ENCODE measurements around the gene LARP4.
"Not testable (repeated sequence)": the region's sequence is repeated elsewhere in the genome, so short reads cannot be mapped to it uniquely, and the experiment has no call there.

Gene LARP4

DNA sequence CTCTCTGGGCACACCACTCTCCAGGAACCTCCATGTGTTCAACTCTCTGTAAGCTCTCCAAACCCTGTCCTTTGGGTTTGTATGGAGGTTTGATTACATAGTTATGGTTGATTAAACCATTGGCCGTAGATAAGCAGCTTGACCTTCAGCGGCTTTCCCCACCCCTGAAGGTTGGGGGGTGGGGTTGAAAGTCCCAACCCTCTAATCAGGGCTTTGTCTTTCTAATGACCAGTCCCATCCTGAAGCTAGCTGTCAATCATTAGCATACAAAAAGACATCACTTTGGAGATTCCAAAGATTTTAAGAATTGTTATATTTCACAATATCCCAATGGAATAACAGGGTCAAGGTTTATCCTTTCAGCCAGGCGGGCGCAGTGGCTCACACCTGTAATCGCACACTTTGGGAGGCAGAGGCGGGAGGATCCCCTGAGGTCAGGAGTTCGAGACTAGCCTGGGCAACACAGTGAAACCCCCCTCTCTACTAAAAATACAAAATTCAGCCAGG lies 12.7 kb upstream of the LARP4 start:
- H3K27ac Mint-ChIP-seq = no peak overlapping the region
- no peaks in the 10 kb centered on the region for H3K27me3 Mint-ChIP-seq
- no peaks in the 10 kb centered on the region for H3K36me3 Mint-ChIP-seq (ENCODE audit: low read depth)
- no peaks in the 10 kb centered on the region for H3K4me1 Mint-ChIP-seq (ENCODE audit: low read depth)
- no peaks in the 10 kb centered on the region for H3K9me3 Mint-ChIP-seq
- no peak overlapping the region for H3K4me3 Mint-ChIP-seq
- no peak for DNase-seq

DNA sequence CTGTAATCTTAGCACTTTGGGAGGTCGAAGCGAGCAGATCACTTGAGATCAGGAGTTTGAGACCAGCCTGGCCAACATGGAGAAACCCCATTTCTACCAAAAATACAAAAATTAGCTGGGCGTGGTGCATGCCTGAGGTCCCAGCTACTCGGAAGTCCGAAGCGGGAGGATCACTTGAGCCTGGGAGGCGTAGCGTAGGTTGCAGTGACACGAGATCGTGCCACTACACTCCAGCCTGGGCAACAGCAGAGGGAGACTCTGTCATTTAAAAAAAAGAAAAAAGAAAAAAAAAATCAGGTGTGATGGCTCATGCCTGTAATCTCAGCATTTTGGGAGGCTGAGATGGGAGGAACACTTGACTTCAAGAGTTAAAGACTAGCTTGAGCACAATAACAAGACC lies 11.9 kb upstream of the LARP4 start:
- DNase-seq; H3K4me1 Mint-ChIP-seq (ENCODE audit: low read depth); H3K27ac Mint-ChIP-seq; H3K27me3 Mint-ChIP-seq; H3K4me3 Mint-ChIP-seq; H3K36me3 Mint-ChIP-seq (ENCODE audit: low read depth); H3K9me3 Mint-ChIP-seq: not testable (repeated sequence)

DNA sequence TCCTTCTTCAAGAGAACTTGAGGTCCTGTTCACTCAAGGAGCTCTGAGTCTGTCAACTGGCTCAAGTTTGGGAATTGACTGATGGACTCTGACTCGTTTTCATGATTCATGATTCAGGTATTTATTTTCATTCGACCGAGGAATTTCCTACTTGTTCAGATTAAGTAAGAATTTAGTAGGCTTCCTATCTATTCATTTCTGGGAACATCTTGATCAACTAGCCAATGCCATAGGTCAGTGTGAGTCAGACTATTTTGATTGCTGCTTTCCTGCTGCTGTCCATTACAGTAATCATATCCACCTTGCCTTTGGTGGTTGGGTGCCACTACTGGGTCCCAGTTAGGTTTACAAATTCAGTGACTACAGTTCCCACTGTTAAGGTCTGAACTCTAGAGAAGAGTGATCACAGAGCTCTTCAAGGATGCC lies 10.4 kb upstream of the LARP4 start:
- DNase-seq = no peak
- no peak overlapping the region for H3K4me3 Mint-ChIP-seq
- H3K4me1 Mint-ChIP-seq (ENCODE audit: low read depth) = no peaks in the 10 kb centered on the region
- H3K27me3 Mint-ChIP-seq = no peaks in the 10 kb centered on the region
- no peaks in the 10 kb centered on the region for H3K36me3 Mint-ChIP-seq (ENCODE audit: low read depth)
- H3K27ac Mint-ChIP-seq = no peak overlapping the region
- H3K9me3 Mint-ChIP-seq = no peaks in the 10 kb centered on the region

DNA sequence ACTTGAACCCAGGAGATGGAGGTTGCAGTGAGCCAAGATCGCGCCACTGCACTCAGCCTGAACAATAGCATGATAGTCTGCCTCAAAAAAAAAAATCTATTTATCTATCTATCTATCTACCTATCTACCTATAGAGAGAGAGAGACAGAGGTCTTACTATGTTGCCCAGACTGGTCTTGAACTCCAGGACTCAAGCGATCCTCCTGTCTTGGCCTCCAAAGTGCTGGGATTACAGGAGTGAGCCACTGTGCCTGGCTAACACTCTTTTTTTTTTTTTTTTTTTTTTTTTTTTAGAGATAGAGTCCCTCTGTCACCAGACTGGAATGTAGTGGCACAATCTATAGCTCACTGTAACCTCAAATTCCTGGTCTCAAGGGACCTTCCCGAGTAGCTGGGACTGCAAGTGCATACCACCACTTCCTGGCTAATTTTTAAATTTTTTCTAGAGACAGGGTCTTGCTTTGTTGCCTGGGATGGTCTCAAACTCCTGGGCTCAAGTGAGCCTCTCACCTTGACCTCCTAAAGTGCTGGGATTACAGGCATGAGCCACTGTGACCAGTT lies 6.1 kb upstream of the LARP4 start:
- H3K9me3 Mint-ChIP-seq = no peaks in the 10 kb centered on the region
- no peak for DNase-seq
- peaks cover 3% of the 10 kb centered on the region for H3K4me1 Mint-ChIP-seq (ENCODE audit: low read depth)
- H3K27ac Mint-ChIP-seq = no peak overlapping the region
- H3K4me3 Mint-ChIP-seq = no peak overlapping the region
- H3K36me3 Mint-ChIP-seq (ENCODE audit: low read depth) = no peaks in the 10 kb centered on the region
- H3K27me3 Mint-ChIP-seq = peaks cover 5% of the 10 kb centered on the region

DNA sequence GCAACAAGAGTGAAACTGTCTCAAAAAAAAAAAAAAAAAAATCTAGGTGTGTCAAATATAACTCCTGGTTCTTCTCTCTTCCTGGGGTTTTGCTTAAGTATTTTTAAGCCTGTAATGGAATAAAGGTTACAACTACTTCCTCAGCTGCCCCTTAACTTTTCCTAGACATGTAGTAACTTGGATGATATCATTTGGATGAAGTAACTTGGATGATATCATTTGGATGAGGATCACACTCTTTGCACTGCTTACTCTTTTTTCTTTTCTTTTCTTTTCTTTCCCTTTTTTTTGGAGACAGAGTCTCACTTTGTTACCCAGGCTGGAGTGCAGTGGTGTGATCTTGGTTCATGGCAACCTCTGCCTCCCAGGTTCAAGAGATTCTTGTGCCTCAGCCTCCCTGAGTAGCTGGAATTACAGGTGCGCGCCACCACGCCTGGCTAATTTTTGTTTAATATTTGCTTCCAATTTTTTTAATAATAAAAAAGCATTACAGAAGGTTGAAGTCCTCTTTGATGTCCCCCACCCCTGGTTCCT lies 3.5 kb upstream of the LARP4 start:
- Mint-ChIP-seq H3K9me3 (no peaks in the 10 kb centered on the region), H3K4me3 (no peak overlapping the region), H3K36me3 (ENCODE audit: low read depth) (peaks cover 15% of the 10 kb centered on the region), H3K4me1 (ENCODE audit: low read depth) (peaks cover 10% of the 10 kb centered on the region), H3K27me3 (peaks cover 5% of the 10 kb centered on the region), H3K27ac (no peak overlapping the region)
- no peak for DNase-seq

DNA sequence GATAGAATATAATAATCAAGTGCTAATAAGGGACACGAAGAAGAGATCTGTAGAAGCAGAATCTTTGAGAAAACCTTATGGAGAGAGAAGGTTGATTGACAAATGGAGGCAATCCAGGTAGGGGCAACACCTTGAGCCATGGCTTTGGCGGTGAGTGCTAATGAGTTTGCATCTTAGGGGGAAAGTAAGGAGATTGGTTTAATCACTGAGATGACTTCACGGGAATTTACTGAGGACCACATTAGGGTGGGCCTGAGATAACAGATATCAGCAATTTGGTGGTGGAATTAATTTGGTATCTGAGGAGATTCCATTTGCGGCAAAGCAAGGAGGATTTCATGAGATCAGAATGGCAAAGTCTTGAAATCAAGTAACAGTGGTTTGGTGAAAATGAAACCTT lies 1.8 kb upstream of the LARP4 start:
- Mint-ChIP-seq H3K9me3 (no peaks in the 10 kb centered on the region), H3K4me3 (no peak overlapping the region), H3K36me3 (ENCODE audit: low read depth) (peaks cover 32% of the 10 kb centered on the region), H3K27ac (no peak overlapping the region), H3K27me3 (peaks cover 5% of the 10 kb centered on the region), H3K4me1 (ENCODE audit: low read depth) (peaks cover 27% of the 10 kb centered on the region)
- no peak for DNase-seq

DNA sequence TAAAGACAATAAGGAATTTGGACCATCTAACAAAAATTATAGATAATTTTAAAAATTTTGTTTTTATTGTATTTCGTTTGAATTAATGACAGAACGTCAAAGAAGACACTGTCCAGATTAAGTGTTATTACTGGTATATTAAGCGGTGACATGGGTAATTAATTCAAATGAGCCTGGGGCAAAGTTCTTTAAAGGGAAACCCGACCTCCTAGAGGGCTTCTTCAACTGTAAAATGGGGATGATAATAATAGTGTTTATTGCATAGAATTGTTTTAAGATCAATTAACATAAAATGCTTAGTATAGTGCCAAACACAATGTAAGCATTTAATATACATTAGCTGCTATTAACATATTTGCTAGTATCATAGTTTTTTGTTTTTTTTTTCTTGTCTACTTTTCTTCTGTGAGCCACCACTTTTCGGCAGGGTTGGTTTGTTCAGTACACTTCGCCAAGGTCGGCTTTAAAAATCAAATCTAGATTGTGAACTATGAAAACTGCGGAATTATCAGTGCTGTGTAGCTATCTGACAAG lies 514 bp upstream of the LARP4 start:
- H3K4me3 Mint-ChIP-seq = peak overlapping the region; percentile 96
- H3K4me1 Mint-ChIP-seq (ENCODE audit: low read depth) = peaks cover 33% of the 10 kb centered on the region
- no peak for DNase-seq
- H3K36me3 Mint-ChIP-seq (ENCODE audit: low read depth) = peaks cover 39% of the 10 kb centered on the region
- H3K27ac Mint-ChIP-seq = peak overlapping the region; percentile 98
- no peaks in the 10 kb centered on the region for H3K9me3 Mint-ChIP-seq
- H3K27me3 Mint-ChIP-seq = peaks cover 5% of the 10 kb centered on the region

DNA sequence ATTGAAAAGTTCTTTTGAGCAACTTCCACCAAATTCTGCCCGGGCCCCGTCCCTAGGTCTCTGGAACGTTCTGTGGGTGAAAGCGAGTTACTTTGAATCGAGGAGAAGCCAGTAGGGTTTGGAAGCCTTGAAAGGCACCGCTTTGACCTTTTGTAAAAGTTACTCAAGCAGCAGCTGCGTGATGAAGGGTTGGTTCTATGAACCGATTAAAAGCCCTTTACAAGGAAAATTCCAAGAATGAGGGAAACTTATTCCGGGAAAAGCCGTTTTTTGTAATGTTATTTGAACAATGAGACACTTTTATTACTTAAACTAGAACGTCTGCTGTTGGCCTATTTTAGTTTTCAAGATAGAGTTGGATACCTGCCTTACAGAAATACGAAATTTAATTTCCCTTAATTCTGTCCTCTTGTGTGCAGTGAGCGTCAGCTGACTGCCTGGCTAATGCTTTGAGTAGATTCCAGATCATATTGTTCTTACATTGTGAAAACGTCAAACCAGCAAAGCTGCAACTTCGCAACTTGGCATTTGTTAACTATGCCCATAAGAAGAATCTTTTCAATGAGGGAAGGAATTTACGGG lies 906 bp downstream of the LARP4 start:
- H3K4me1 Mint-ChIP-seq (ENCODE audit: low read depth) = peaks cover 34% of the 10 kb centered on the region
- no peak for DNase-seq
- no peaks in the 10 kb centered on the region for H3K9me3 Mint-ChIP-seq
- peak overlapping the region; percentile 98 for H3K27ac Mint-ChIP-seq
- H3K4me3 Mint-ChIP-seq = peak overlapping the region; percentile 96
- peaks cover under 1% of the 10 kb centered on the region for H3K27me3 Mint-ChIP-seq
- peaks cover 43% of the 10 kb centered on the region for H3K36me3 Mint-ChIP-seq (ENCODE audit: low read depth)

DNA sequence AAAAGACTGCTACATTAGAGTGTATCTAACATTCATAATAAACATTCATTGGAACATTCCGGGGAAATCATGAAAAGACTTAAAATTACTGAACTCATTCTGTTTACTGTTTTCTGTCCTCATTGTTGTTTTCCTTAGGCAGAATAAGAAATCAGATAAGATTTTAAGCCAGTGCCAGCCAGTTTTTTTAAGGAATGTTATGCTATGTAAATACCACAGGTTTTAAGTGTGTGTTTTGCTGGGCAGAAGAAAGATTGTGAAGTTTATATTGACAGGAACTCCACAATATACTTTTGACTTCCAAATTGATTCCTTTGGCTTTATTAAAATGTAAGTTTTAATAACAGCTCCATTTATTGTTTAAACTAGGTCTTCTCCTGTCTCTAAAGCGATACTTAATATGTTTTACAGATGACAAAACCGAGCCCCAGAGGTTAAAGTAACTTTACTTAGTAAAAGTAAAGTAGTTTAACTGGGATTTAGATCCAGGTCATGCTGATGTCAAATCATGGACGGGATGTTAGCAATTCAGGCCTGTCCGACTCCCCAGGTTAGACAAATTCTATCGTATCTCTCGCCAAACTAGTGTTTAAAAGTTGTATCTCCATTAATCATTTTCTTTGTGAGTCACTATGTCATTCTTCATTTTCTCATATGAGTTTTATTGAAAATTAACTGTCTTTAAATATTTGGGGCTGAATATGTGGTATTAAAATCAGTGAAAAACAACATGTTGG lies 1.7 kb downstream of the LARP4 start:
- H3K9me3 Mint-ChIP-seq = no peaks in the 10 kb centered on the region
- H3K27ac Mint-ChIP-seq = peak overlapping the region; percentile 98
- no peak for DNase-seq
- H3K27me3 Mint-ChIP-seq = no peaks in the 10 kb centered on the region
- H3K4me1 Mint-ChIP-seq (ENCODE audit: low read depth) = peaks cover 36% of the 10 kb centered on the region
- H3K36me3 Mint-ChIP-seq (ENCODE audit: low read depth) = peaks cover 43% of the 10 kb centered on the region
- H3K4me3 Mint-ChIP-seq = peak overlapping the region; percentile 96

DNA sequence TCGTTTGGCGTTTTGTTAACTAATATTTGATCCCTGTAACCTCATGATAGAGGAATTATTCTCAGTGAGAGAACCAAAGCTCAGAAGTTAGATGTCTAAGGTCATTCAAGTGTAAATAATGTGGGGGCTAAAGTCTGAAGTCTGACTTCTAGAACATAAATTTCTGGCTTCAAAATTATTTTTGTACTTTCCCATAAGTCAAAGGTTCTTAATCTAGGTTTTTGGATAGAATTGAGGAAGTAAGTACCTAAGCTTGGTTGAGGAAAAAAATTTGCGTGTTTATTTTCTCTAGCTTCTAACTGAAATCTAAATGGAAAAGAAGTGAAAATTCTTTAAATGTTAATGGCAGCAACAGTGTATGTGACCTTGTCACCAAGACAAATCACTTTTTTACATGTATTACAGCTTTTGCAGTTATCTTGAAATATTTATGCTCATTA lies 2.3 kb downstream of the LARP4 start:
- no peak for DNase-seq
- Mint-ChIP-seq H3K9me3 (no peaks in the 10 kb centered on the region), H3K36me3 (ENCODE audit: low read depth) (peaks cover 46% of the 10 kb centered on the region), H3K27ac (peak overlapping the region; percentile 98), H3K4me3 (peak overlapping the region; percentile 96), H3K4me1 (ENCODE audit: low read depth) (peaks cover 38% of the 10 kb centered on the region), H3K27me3 (no peaks in the 10 kb centered on the region)

DNA sequence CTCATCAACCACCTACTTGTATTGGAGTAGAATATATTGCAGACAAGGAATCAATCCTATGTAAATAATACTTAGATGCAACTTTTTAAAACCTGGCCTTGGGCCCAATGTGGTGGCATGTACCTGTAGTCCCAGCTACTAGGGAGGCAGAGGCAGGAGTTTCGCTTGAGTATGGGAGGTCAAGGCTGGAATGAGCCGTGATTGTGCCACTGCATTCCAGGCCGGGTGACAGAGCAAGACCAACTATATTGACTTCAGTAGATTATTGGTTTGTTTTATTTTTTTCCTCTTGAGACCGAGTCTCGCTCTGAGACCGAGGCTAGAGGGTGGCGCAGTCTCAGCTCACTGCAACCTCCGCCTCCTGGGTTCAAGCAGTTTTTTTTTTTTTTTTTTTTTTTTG lies 3.6 kb downstream of the LARP4 start:
- Mint-ChIP-seq H3K4me1 (ENCODE audit: low read depth) (peaks cover 37% of the 10 kb centered on the region), H3K4me3 (no peak overlapping the region), H3K27me3 (no peaks in the 10 kb centered on the region), H3K27ac (no peak overlapping the region), H3K9me3 (no peaks in the 10 kb centered on the region), H3K36me3 (ENCODE audit: low read depth) (peaks cover 56% of the 10 kb centered on the region)
- DNase-seq = no peak

DNA sequence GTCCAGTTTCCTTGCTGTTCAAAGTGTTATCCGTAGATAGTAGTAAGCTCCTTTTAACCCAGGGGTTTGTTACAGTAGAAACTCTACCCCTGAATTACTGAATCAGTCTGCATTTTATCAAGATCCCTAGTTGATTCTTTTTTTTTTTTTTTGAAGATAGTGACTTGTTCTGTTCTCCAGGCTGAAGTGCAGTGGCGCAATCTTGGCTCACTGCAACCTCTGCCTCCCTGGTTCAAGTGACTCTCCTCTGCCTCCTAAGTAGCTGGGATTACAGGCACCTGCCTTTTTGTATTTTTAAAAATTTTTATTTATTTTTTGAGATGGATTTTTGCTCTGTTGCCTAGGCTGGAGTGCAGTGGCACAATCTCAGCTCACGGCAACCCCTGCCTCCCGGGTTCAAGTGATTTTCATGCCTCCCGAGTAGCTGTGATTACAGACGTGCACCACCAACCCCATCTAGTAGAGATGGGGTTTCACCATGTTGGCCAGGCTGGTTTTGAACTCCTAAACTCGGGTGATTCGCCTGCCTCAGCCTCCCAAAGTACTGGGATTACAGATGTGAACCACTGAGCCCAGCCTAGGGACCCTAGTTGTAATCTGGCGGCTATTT lies 10.5 kb downstream of the LARP4 start:
- Mint-ChIP-seq H3K4me1 (ENCODE audit: low read depth) (peaks cover 36% of the 10 kb centered on the region), H3K36me3 (ENCODE audit: low read depth) (peaks cover 61% of the 10 kb centered on the region), H3K9me3 (no peaks in the 10 kb centered on the region), H3K27ac (no peak overlapping the region), H3K4me3 (no peak overlapping the region), H3K27me3 (no peaks in the 10 kb centered on the region)
- DNase-seq = no peak

DNA sequence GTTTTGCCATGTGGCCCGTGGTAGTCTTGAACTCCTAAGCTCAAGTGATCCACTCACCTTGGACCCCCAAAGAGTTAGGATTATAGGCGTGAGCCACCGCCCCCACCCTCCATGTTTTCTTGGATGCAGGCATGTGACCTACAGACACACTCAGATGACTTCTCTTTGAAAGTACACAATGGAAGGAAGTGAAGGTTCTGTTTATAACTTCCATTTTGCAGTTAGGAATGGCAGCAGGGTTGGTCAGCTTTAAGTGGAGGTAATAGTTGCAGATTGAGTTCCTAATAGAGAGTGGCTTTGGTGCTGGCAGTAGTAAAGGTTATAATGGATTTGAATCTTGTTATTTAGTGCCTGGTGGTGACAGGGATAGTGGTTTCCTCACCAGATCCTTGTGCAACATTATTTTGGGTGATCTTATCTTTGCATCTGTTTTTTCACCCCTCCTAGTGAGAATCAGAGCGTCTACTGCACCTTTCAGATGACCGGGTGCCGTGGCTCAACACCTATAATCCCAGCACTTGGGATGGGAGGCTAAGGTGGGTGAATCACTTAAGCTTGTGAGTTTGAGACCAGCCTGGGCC lies 15.3 kb downstream of the LARP4 start:
- no peak for DNase-seq
- Mint-ChIP-seq H3K27me3 (no peaks in the 10 kb centered on the region), H3K4me3 (no peak overlapping the region), H3K4me1 (ENCODE audit: low read depth) (peaks cover 59% of the 10 kb centered on the region), H3K9me3 (no peaks in the 10 kb centered on the region), H3K36me3 (ENCODE audit: low read depth) (peaks cover 81% of the 10 kb centered on the region), H3K27ac (no peak overlapping the region)

All from activated T-cell treated with anti-CD3 and anti-CD28 coated beads, Interleukin-2, amount 50 U/mL, for 24 hours (primary cell).